OCI-LY7 (cell line): ENCODE data around the gene NUTM2F. TPM values are rescaled to one million over a fixed set of nuclear protein-coding genes. Genes with fewer than 3 reads are reported as not detected.
"Not testable (repeated sequence)": the region's sequence is repeated elsewhere in the genome, so short reads cannot be mapped to it uniquely, and the experiment has no call there.

ENCODE experiments used
- BruUV-seq: library from RNA; stranded (reverse); fragments of 400-500 nt; replicated peaks from 2 replicates; lab custom pipeline; 2021; lab: Mats Ljungman, UMichigan
- CTCF ChIA-PET: fragments of 300-600 bp; sonication (Branson Sonifier 250); formaldehyde crosslinking; loops from one replicate; lab custom pipeline; 2022; ENCODE audit warnings: antibody characterized with exemption; ENCODE audit not compliant: unreplicated experiment; lab: Charles Lee
- POLR2A ChIA-PET: fragments of 300-600 bp; sonication (Branson Sonifier 250); formaldehyde crosslinking; loops from one replicate; lab custom pipeline; 2022; ENCODE audit warnings: antibody characterized with exemption; lab: Charles Lee
- DNase-seq: peaks from one replicate; pipeline ENCODE4 v3.0.0-alpha.2; 2015; ENCODE audit warnings: low spot score
- H2AFZ ChIP-seq: fragments of 200-600 bp; sonication (generic), shearing (Covaris generic); 2 replicates; pipeline ENCODE4 v1.6.1; 2014; ENCODE audit warnings: mild to moderate bottlenecking, antibody characterized with exemption, low read length, moderate library complexity
- H3K27ac ChIP-seq: fragments of 200-600 bp; sonication (generic); 2 replicates; pipeline ENCODE4 v1.5.1; 2014; ENCODE audit warnings: mixed run types, low read depth, mild to moderate bottlenecking, moderate library complexity, low read length, inconsistent platforms; ENCODE audit not compliant: poor library complexity, severe bottlenecking
- H3K36me3 ChIP-seq: fragments of 200-600 bp; sonication (generic); 2 replicates; pipeline ENCODE4 v1.6.1; 2014; ENCODE audit warnings: mild to moderate bottlenecking, antibody characterized with exemption, low read length, moderate library complexity, mixed read lengths; ENCODE audit not compliant: insufficient read depth
- H3K4me1 ChIP-seq: fragments of 200-600 bp; sonication (generic); 2 replicates; pipeline ENCODE4 v1.5.1; 2014; ENCODE audit warnings: mild to moderate bottlenecking, low read length; ENCODE audit not compliant: insufficient read depth, poor library complexity, severe bottlenecking
- H3K4me2 ChIP-seq: fragments of 200-600 bp; sonication (generic); 2 replicates; pipeline ENCODE4 v1.6.1; 2014; ENCODE audit warnings: mild to moderate bottlenecking, low read length
- H3K4me3 ChIP-seq: fragments of 200-600 bp; sonication (generic); 2 replicates; pipeline ENCODE4 v1.5.1; 2014; ENCODE audit warnings: mild to moderate bottlenecking, low read depth, low read length; ENCODE audit not compliant: poor library complexity, severe bottlenecking
- H3K79me2 ChIP-seq: fragments of 200-600 bp; sonication (generic); 2 replicates; pipeline ENCODE4 v1.6.1; 2016; ENCODE audit warnings: low read depth, mild to moderate bottlenecking, low read length, moderate library complexity, mixed read lengths; ENCODE audit not compliant: insufficient read depth
- H3K9me2 ChIP-seq: fragments of 200-600 bp; sonication (generic); 2 replicates; pipeline ENCODE4 v1.6.1; 2016; ENCODE audit warnings: mild to moderate bottlenecking, low read length, mixed read lengths; ENCODE audit not compliant: insufficient read depth
- H3K9me3 ChIP-seq: fragments of 200-600 bp; sonication (generic); 2 replicates; pipeline ENCODE4 v1.6.1; 2014; ENCODE audit warnings: mild to moderate bottlenecking, mixed run types, low read length, mixed read lengths
- H4K20me1 ChIP-seq: fragments of 200-600 bp; sonication (generic); 2 replicates; pipeline ENCODE4 v1.6.1; 2014; ENCODE audit warnings: mild to moderate bottlenecking, antibody characterized with exemption, low read length, moderate library complexity, mixed read lengths; ENCODE audit not compliant: insufficient read depth
- intact Hi-C: fragments of 100-400 bp; cut with micrococcal nuclease; formaldehyde crosslinking; loops from one replicate; pipeline ENCODE4 v1.10.0; 2022; ENCODE audit not compliant: unreplicated experiment
- total RNA-seq, 2 experiments: library from RNA; depleted of rRNA in 1 of 2; stranded (reverse); fragments of >200 nt in 1 of 2; shearing (Covaris generic) in 1 of 2; gene quantifications; 2 replicates each; pipeline ENCODE4 v1.2.3, GENCODE V29; 2014 to 2022

The NUTM2F gene
- total RNA-seq, 2 experiments from 2014 or later, result 0.06 TPM; not detected in 1

DNA sequence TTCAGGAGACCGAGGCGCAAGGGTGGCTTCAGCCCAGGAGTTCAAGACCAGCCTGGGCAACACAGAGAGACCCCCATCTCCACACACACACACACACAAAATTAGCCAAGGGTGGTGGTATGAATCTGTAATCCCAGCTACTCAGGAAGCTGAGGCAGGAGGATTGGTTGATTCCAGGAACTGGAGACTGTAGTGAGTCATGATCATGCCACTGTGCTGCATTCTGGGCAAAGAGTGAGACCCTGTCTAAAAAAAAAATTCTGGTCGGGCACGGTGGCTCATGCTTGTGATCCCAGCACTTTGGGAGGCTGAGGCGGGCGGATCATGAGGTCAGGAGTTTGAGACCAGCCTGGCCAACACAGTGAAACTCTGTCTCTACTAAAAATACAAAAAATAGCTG lies 11.2 kb upstream of the NUTM2F start:
- H4K20me1 ChIP-seq, H3K9me3 ChIP-seq, intact Hi-C loops, CTCF ChIA-PET, H3K79me2 ChIP-seq, H3K4me2 ChIP-seq, H3K36me3 ChIP-seq, H3K27ac ChIP-seq, BruUV-seq, H3K4me1 ChIP-seq, POLR2A ChIA-PET, H2AFZ ChIP-seq, H3K9me2 ChIP-seq, DNase-seq, H3K4me3 ChIP-seq: not testable (repeated sequence)

- H3K27ac ChIP-seq, intact Hi-C loops, POLR2A ChIA-PET, CTCF ChIA-PET, DNase-seq, H3K4me2 ChIP-seq, H3K9me3 ChIP-seq, H3K4me3 ChIP-seq, H3K36me3 ChIP-seq, H2AFZ ChIP-seq, H4K20me1 ChIP-seq, BruUV-seq, H3K9me2 ChIP-seq, H3K79me2 ChIP-seq, H3K4me1 ChIP-seq: not testable (repeated sequence)
Observed at GRCh38 chr9:94338723-94339122, 10.3 kb upstream of the NUTM2F start.

- H3K9me2 ChIP-seq, intact Hi-C loops, DNase-seq: not testable (repeated sequence)
Observed at GRCh38 chr9:94336445-94336844, 8.0 kb upstream of the NUTM2F start.

GRCh38 chr9:94325583-94325982 lies 2.9 kb downstream of the NUTM2F start:
- H3K9me3 ChIP-seq, H3K4me3 ChIP-seq, BruUV-seq, intact Hi-C loops, H3K27ac ChIP-seq, POLR2A ChIA-PET, H3K4me2 ChIP-seq, H3K36me3 ChIP-seq, DNase-seq, H2AFZ ChIP-seq, H3K4me1 ChIP-seq, H4K20me1 ChIP-seq, CTCF ChIA-PET, H3K9me2 ChIP-seq, H3K79me2 ChIP-seq: not testable (repeated sequence)

More at GRCh38 chr9:94336445-94336844, 8.0 kb upstream of the NUTM2F start:
- CTCF ChIA-PET, H3K27ac ChIP-seq, H2AFZ ChIP-seq, H4K20me1 ChIP-seq, POLR2A ChIA-PET, H3K79me2 ChIP-seq, H3K4me1 ChIP-seq, H3K4me2 ChIP-seq, H3K4me3 ChIP-seq, BruUV-seq, H3K9me3 ChIP-seq, H3K36me3 ChIP-seq: not testable (repeated sequence)

- H3K4me3 ChIP-seq, H3K9me3 ChIP-seq, DNase-seq, H3K9me2 ChIP-seq, BruUV-seq, H3K36me3 ChIP-seq, H2AFZ ChIP-seq, CTCF ChIA-PET, H3K27ac ChIP-seq, POLR2A ChIA-PET, intact Hi-C loops, H4K20me1 ChIP-seq, H3K79me2 ChIP-seq, H3K4me1 ChIP-seq, H3K4me2 ChIP-seq: not testable (repeated sequence)
Observed at GRCh38 chr9:94323153-94323798, 5.2 kb downstream of the NUTM2F start.

- CTCF ChIA-PET, POLR2A ChIA-PET, H3K4me2 ChIP-seq, H3K27ac ChIP-seq, H3K4me3 ChIP-seq, H3K4me1 ChIP-seq, DNase-seq, intact Hi-C loops, H3K9me2 ChIP-seq, H3K9me3 ChIP-seq, H4K20me1 ChIP-seq, H2AFZ ChIP-seq, BruUV-seq, H3K36me3 ChIP-seq, H3K79me2 ChIP-seq: not testable (repeated sequence)
Observed at GRCh38 chr9:94322342-94322940, 6.0 kb downstream of the NUTM2F start.
